Endodermal cell (in vitro differentiated cells): ENCODE data around the gene ATRX. TPM values are rescaled to one million over a fixed set of nuclear protein-coding genes. Genes with fewer than 3 reads are reported as not detected.
A peak's percentile ranks its signal among the peaks of the same experiment; 100 is the strongest.
"Not testable (repeated sequence)": the region's sequence is repeated elsewhere in the genome, so short reads cannot be mapped to it uniquely, and the experiment has no call there.

Experiments used
- DNase-seq: peaks from one replicate; pipeline ENCODE4 v3.0.0-alpha.2; 2017
- H3K27ac ChIP-seq: 2 replicates; pipeline ENCODE4 v1.5.1; 2013; ENCODE audit warnings: mild to moderate bottlenecking, low read depth, low read length, moderate library complexity
- H3K27me3 ChIP-seq: 2 replicates; pipeline ENCODE4 v1.6.1; 2013; ENCODE audit warnings: mild to moderate bottlenecking, low read length, moderate library complexity; ENCODE audit not compliant: insufficient read depth, control insufficient read depth, poor library complexity, severe bottlenecking
- H3K36me3 ChIP-seq: 2 replicates; pipeline ENCODE4 v1.7.0; 2013; ENCODE audit warnings: mild to moderate bottlenecking, low read length, moderate library complexity; ENCODE audit not compliant: control insufficient read depth, insufficient read depth
- H3K4me1 ChIP-seq: one replicate; pipeline ENCODE4 v1.7.0; 2013; ENCODE audit warnings: low read length; ENCODE audit not compliant: control insufficient read depth, insufficient read depth
- H3K4me3 ChIP-seq: 2 replicates; pipeline ENCODE4 v1.5.1; 2013; ENCODE audit warnings: mild to moderate bottlenecking, low read length, moderate library complexity
- H3K9ac ChIP-seq: 2 replicates; pipeline ENCODE4 v1.6.1; 2013; ENCODE audit warnings: mild to moderate bottlenecking, low read length, moderate library complexity; ENCODE audit not compliant: poor library complexity, severe bottlenecking; ENCODE audit errors: extremely low read depth
- H3K9me3 ChIP-seq: 2 replicates; pipeline ENCODE4 v1.6.1; 2013; ENCODE audit warnings: mild to moderate bottlenecking, low read length, moderate library complexity; ENCODE audit not compliant: control insufficient read depth
- H3K27ac Mint-ChIP-seq: 2 replicates; pipeline ENCODE4 v1.8.0; 2020; ENCODE audit warnings: mixed read lengths
- H3K27me3 Mint-ChIP-seq: 2 replicates; pipeline ENCODE4 v1.8.0; 2021; ENCODE audit warnings: mild to moderate bottlenecking, mixed read lengths; ENCODE audit not compliant: insufficient read depth
- H3K36me3 Mint-ChIP-seq: 2 replicates; pipeline ENCODE4 v1.8.0; 2020; ENCODE audit warnings: low read depth, mixed read lengths
- H3K4me1 Mint-ChIP-seq: 2 replicates; pipeline ENCODE4 v1.8.0; 2020; ENCODE audit warnings: mixed read lengths
- H3K4me3 Mint-ChIP-seq: 2 replicates; pipeline ENCODE4 v1.8.0; 2020; ENCODE audit warnings: mild to moderate bottlenecking, moderate library complexity, mixed read lengths
- H3K9me3 Mint-ChIP-seq: 2 replicates; pipeline ENCODE4 v1.8.0; 2020; ENCODE audit warnings: mild to moderate bottlenecking, mixed read lengths
- CTCF ChIP-seq: fragments of 200-600 bp; sonication (generic); conservative IDR thresholded peaks from 2 replicates; pipeline ENCODE4 v1.5.0; 2021; ENCODE audit warnings: antibody characterized with exemption, mild to moderate bottlenecking
- WGBS, 2 experiments: methylation state at CpG; one replicate each; pipeline versions ENCODE4 v1.1.5 to v1.1.7; 2013; ENCODE audit warnings: missing lambda C conversion rate in 2 of 2, mixed read lengths in 1 of 2; ENCODE audit not compliant: insufficient coverage in 1 of 2, insufficient read length in 1 of 2; 5-methylcytosine and 5-hydroxymethylcytosine counted together
- total RNA-seq, 2 donors: library from RNA; stranded (reverse); fragmentation: NEBNext Ultra II Directional in 1 of 2; extraction: Animal tissue kit (Norgen Biotek cat#: 25700) in 1 of 2; gene quantifications; 2 replicates in 1 of 2; 3 replicates in 1 of 2; pipeline ENCODE4 v1.2.1, GENCODE V29; 2021

The ATRX gene
- total RNA-seq, 2 donors from 2014 or later, result 120 to 137 TPM

GRCh38 chrX:77548751-77549150 is 237.3 kb downstream of the ATRX start:
- Histone ChIP-seq H3K9me3 (no peaks in the 10 kb centered on the region), H3K36me3 (peaks cover 9% of the 10 kb centered on the region), H3K9ac (no peak overlapping the region), H3K27me3 (no peaks in the 10 kb centered on the region), H3K4me1 (no peaks in the 10 kb centered on the region), H3K4me3 (no peak overlapping the region), H3K27ac (no peak overlapping the region)
- Mint-ChIP-seq H3K36me3 (peaks cover 24% of the 10 kb centered on the region), H3K27me3 (no peaks in the 10 kb centered on the region), H3K4me3 (no peak overlapping the region), H3K27ac (no peak overlapping the region), H3K9me3 (peaks cover 51% of the 10 kb centered on the region), H3K4me1 (no peaks in the 10 kb centered on the region)
- DNase-seq, result no peak
- TF ChIP-seq CTCF, result no peak
- WGBS, 2 experiments, result no CpG with 5 or more reads among the region's 2 CpGs

GRCh38 chrX:77539778-77540177 is 246.2 kb downstream of the ATRX start:
- not testable (repeated sequence) for H3K9me3 ChIP-seq, H3K4me3 Mint-ChIP-seq, H3K4me1 Mint-ChIP-seq, H3K27me3 ChIP-seq, H3K27ac Mint-ChIP-seq, H3K27me3 Mint-ChIP-seq, DNase-seq, H3K27ac ChIP-seq, H3K4me3 ChIP-seq, H3K4me1 ChIP-seq, H3K36me3 ChIP-seq, H3K9ac ChIP-seq
- 83% methylated on average over 2 of the region's 2 CpGs; no CpG with 5 or more reads in 1 of the 2 experiments for WGBS, 2 experiments
- Mint-ChIP-seq H3K9me3 (peaks cover 69% of the 10 kb centered on the region), H3K36me3 (peaks cover 55% of the 10 kb centered on the region)

GRCh38 chrX:77531261-77531660 is 254.8 kb downstream of the ATRX start:
- not testable (repeated sequence) for H3K27ac Mint-ChIP-seq, H3K4me3 ChIP-seq, H3K9me3 ChIP-seq, H3K9ac ChIP-seq, H3K4me1 ChIP-seq, H3K36me3 ChIP-seq, H3K27me3 ChIP-seq, H3K27me3 Mint-ChIP-seq, DNase-seq, H3K27ac ChIP-seq, H3K4me3 Mint-ChIP-seq
- Mint-ChIP-seq H3K4me1 (peaks cover 18% of the 10 kb centered on the region), H3K36me3 (peaks cover 30% of the 10 kb centered on the region), H3K9me3 (peaks cover 69% of the 10 kb centered on the region)
- 88% methylated on average over 1 of the region's 2 CpGs; no CpG with 5 or more reads in 1 of the 2 experiments for WGBS, 2 experiments

- 95% methylated on average over 4 of the region's 7 CpGs; no CpG with 5 or more reads in 1 of the 2 experiments for WGBS, 2 experiments
- H3K4me3 ChIP-seq, result no peak overlapping the region
- no peaks in the 10 kb centered on the region for H3K4me1 ChIP-seq
- no peaks in the 10 kb centered on the region for H3K9me3 ChIP-seq
- Mint-ChIP-seq H3K27me3 (no peaks in the 10 kb centered on the region), H3K9me3 (peaks cover 69% of the 10 kb centered on the region), H3K36me3 (peaks cover 25% of the 10 kb centered on the region), H3K4me1 (peaks cover 18% of the 10 kb centered on the region), H3K4me3 (no peak overlapping the region), H3K27ac (no peak overlapping the region)
- no peaks in the 10 kb centered on the region for H3K36me3 ChIP-seq
- no peak overlapping the region for H3K9ac ChIP-seq
- no peak for TF ChIP-seq CTCF
- H3K27ac ChIP-seq, result no peak overlapping the region
- H3K27me3 ChIP-seq, result no peaks in the 10 kb centered on the region
- peak; percentile 52 for DNase-seq
Observed at GRCh38 chrX:77528034-77528433, 258.0 kb downstream of the ATRX start.
